ENCODE data around the gene H1-8.

Gene H1-8

GRCh38 chr3:129500334-129500658 lies 42.7 kb upstream of the H1-8 start:
- H3K27me3 ChIP-seq, result no peaks in the 10 kb centered on the region
- H3K4me1 ChIP-seq (ENCODE audit: control insufficient read depth in 1 of 2, insufficient read depth in 1 of 2, low read depth in 1 of 2, low read length in 1 of 2), result no peaks in the 10 kb centered on the region
- H3K27ac ChIP-seq, result no peak overlapping the region
- TF ChIP-seq CTCF (IDR thresholded peaks at IDR 0.05), result no peak
- peaks cover 67% of the 10 kb centered on the region for H3K36me3 ChIP-seq
- H3K4me3 ChIP-seq (ENCODE audit: low read depth in 1 of 2, low read length in 1 of 2), result no peak overlapping the region
- no peaks in the 10 kb centered on the region for H3K9me3 ChIP-seq

- Histone ChIP-seq H3K4me3 (ENCODE audit: low read depth in 1 of 2, low read length in 1 of 2) (no peak overlapping the region), H3K27me3 (no peaks in the 10 kb centered on the region), H3K36me3 (peaks cover 69% of the 10 kb centered on the region), H3K27ac (no peak overlapping the region), H3K4me1 (ENCODE audit: control insufficient read depth in 1 of 2, insufficient read depth in 1 of 2, low read depth in 1 of 2, low read length in 1 of 2) (no peaks in the 10 kb centered on the region), H3K9me3 (no peaks in the 10 kb centered on the region)
- TF ChIP-seq CTCF (IDR thresholded peaks at IDR 0.05), result no peak
These were observed 41.3 kb upstream of the H1-8 start for GRCh38 chr3:129501630-129502029.

- H3K36me3 ChIP-seq, result peaks cover 78% of the 10 kb centered on the region
- no peaks in the 10 kb centered on the region for H3K27me3 ChIP-seq
- no peaks in the 10 kb centered on the region for H3K9me3 ChIP-seq
- no peak overlapping the region for H3K4me3 ChIP-seq (ENCODE audit: low read depth in 1 of 2, low read length in 1 of 2)
- H3K27ac ChIP-seq, result no peak overlapping the region
- TF ChIP-seq CTCF (IDR thresholded peaks at IDR 0.05), result no peak
- H3K4me1 ChIP-seq (ENCODE audit: control insufficient read depth in 1 of 2, insufficient read depth in 1 of 2, low read depth in 1 of 2, low read length in 1 of 2), result no peaks in the 10 kb centered on the region
These were observed 40.1 kb upstream of the H1-8 start for GRCh38 chr3:129502641-129503408.

GRCh38 chr3:129503471-129504291 lies 39.3 kb upstream of the H1-8 start:
- Histone ChIP-seq H3K27me3 (no peaks in the 10 kb centered on the region), H3K9me3 (no peaks in the 10 kb centered on the region), H3K36me3 (peaks cover 83% of the 10 kb centered on the region), H3K4me3 (ENCODE audit: low read depth in 1 of 2, low read length in 1 of 2) (no peak overlapping the region), H3K4me1 (ENCODE audit: control insufficient read depth in 1 of 2, insufficient read depth in 1 of 2, low read depth in 1 of 2, low read length in 1 of 2) (no peaks in the 10 kb centered on the region), H3K27ac (no peak overlapping the region)
- TF ChIP-seq CTCF (IDR thresholded peaks at IDR 0.05), result no peak

- Histone ChIP-seq H3K27ac (no peak overlapping the region), H3K36me3 (peaks cover 92% of the 10 kb centered on the region), H3K9me3 (no peaks in the 10 kb centered on the region), H3K4me3 (ENCODE audit: low read depth in 1 of 2, low read length in 1 of 2) (no peak overlapping the region), H3K4me1 (ENCODE audit: control insufficient read depth in 1 of 2, insufficient read depth in 1 of 2, low read depth in 1 of 2, low read length in 1 of 2) (no peaks in the 10 kb centered on the region), H3K27me3 (no peaks in the 10 kb centered on the region)
- TF ChIP-seq CTCF (IDR thresholded peaks at IDR 0.05), result no peak
These were observed 38.4 kb upstream of the H1-8 start for GRCh38 chr3:129504471-129505100.
